NT2/D1 (cell line): ENCODE results near the gene TYK2.
"Not testable (repeated sequence)": the region's sequence is repeated elsewhere in the genome, so short reads cannot be mapped to it uniquely, and the experiment has no call there.

Experiments
- SUZ12 ChIP-seq: IDR thresholded peaks from 2 replicates; pipeline ENCODE4 v1.6.1; 2011; ENCODE audit not compliant: insufficient read length, insufficient read depth; ENCODE audit errors: extremely low read depth
- YY1 ChIP-seq: IDR thresholded peaks from 2 replicates; pipeline ENCODE4 v1.6.1; 2011; ENCODE audit not compliant: insufficient read length, insufficient read depth
- ZNF274 ChIP-seq: IDR thresholded peaks from 2 replicates; pipeline ENCODE4 v1.6.1; 2011; ENCODE audit warnings: mild to moderate bottlenecking, low read depth, low read length

DNA sequence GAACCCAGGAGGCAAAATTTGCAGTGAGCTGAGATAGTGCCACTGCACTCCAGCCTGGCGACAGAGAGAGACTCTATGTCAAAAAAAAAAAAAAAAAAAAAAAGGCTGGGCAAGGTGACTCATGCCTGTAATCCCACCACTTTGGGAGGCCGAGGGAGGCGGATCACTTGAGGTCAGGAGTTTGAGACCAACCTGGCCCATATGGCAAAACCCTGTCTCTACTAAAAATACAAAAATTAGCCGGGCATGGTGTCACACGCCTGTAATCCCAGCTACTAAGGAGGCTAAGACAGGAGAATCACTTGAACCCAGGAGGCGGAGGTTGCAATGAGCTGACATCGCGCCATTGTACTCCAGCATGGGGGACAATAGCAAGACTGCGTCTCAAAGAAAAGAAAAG is 43.6 kb downstream of the TYK2 start:
- TF ChIP-seq YY1, ZNF274, SUZ12: not testable (repeated sequence)
